Panc1 (cell line): ENCODE data around the gene TULP4. TPM values are rescaled to one million over a fixed set of nuclear protein-coding genes. Genes with fewer than 3 reads are reported as not detected.

Experiments
- ATAC-seq: fragments of 200-7000 bp; cut with Tn5 transposase; 2 replicates; pipeline ENCODE4 v1.9.1; 2020; ENCODE audit warnings: mild to moderate bottlenecking, moderate library complexity
- BruUV-seq: library from RNA; stranded (reverse); fragments of 400-500 nt; replicated peaks from 2 replicates; lab custom pipeline; 2021; lab: Mats Ljungman, UMichigan
- CTCF ChIA-PET: fragments of 300-600 bp; sonication (Branson Sonifier 250); formaldehyde crosslinking; loops from one replicate; lab custom pipeline; 2022; ENCODE audit warnings: antibody characterized with exemption; lab: Charles Lee
- POLR2A ChIA-PET: fragments of 300-600 bp; sonication (Branson Sonifier 250); formaldehyde crosslinking; loops from one replicate; lab custom pipeline; 2022; ENCODE audit warnings: antibody characterized with exemption; lab: Charles Lee
- DNase-seq: peaks from one replicate; pipeline ENCODE4 v3.0.0-alpha.2; 2010; ENCODE audit warnings: low read depth, low spot score
- H3K27ac ChIP-seq: 2 replicates; pipeline ENCODE4 v1.5.1; 2011; ENCODE audit warnings: mild to moderate bottlenecking, low read length, inconsistent platforms
- H3K27me3 ChIP-seq: fragments of 200-500 bp; sonication (Bioruptor generic); 2 replicates; pipeline ENCODE4 v1.6.0; 2014; ENCODE audit warnings: low read length, inconsistent platforms; ENCODE audit not compliant: control insufficient read depth, insufficient read depth
- H3K36me3 ChIP-seq: fragments of 200-500 bp; sonication (Bioruptor generic); 2 replicates; pipeline ENCODE4 v1.5.1; 2014; ENCODE audit warnings: inconsistent platforms, mild to moderate bottlenecking, low read length, moderate library complexity; ENCODE audit not compliant: control insufficient read depth, insufficient read depth
- H3K4me1 ChIP-seq: 2 replicates; pipeline ENCODE4 v1.5.1; 2011; ENCODE audit warnings: inconsistent platforms, mild to moderate bottlenecking, low read length, moderate library complexity; ENCODE audit not compliant: control insufficient read depth, insufficient read depth
- H3K4me3 ChIP-seq, 2 experiments: 2 replicates each; pipeline ENCODE4 v1.5.1; 2011 to 2012; ENCODE audit warnings: low read depth in 2 of 2, low read length in 2 of 2, mild to moderate bottlenecking in 2 of 2, inconsistent platforms in 1 of 2, moderate library complexity in 1 of 2
- H3K9me3 ChIP-seq: fragments of 200-500 bp; sonication (Bioruptor generic); 2 replicates; pipeline ENCODE4 v1.5.1; 2014; ENCODE audit warnings: low read depth, mild to moderate bottlenecking, inconsistent platforms, low read length, moderate library complexity; ENCODE audit not compliant: control insufficient read depth, insufficient read depth
- CTCF ChIP-seq: fragments of 450-650 bp; IDR thresholded peaks from 2 replicates; pipeline ENCODE4 v1.5.1; 2017; ENCODE audit warnings: mild to moderate bottlenecking
- POLR2AphosphoS5 ChIP-seq: IDR thresholded peaks from 2 replicates; pipeline ENCODE4 v1.6.1; 2012; ENCODE audit warnings: mild to moderate bottlenecking, low read depth, low read length, moderate library complexity
- SIN3A ChIP-seq: IDR thresholded peaks from 2 replicates; pipeline ENCODE4 v1.6.1; 2012; ENCODE audit warnings: low read depth, mild to moderate bottlenecking, low read length, moderate library complexity, borderline replicate concordance; ENCODE audit not compliant: insufficient read depth
- TCF7L2 ChIP-seq: IDR thresholded peaks from 2 replicates; pipeline ENCODE4 v1.6.1; 2011; ENCODE audit warnings: mild to moderate bottlenecking, low read depth, low read length, inconsistent platforms
- in situ Hi-C: cut with HindIII; loops from 2 replicates; pipeline ENCODE4 v1.10.0; 2016; ENCODE audit warnings: low sequenced_read_pairs, low pct_unique_long_range_greater_than_20kb
- intact Hi-C: fragments of 100-400 bp; cut with micrococcal nuclease; formaldehyde crosslinking; loops from one replicate; pipeline ENCODE4 v1.10.0; 2022; ENCODE audit not compliant: unreplicated experiment
- total RNA-seq: library from RNA; stranded (reverse); gene quantifications from one replicate; pipeline ENCODE4 v1.2.1, GENCODE V29; 2021; ENCODE audit not compliant: unreplicated experiment
- TF ChIP-seq, protein P1 (sequence below), 2 experiments: IDR thresholded peaks; 2 replicates each; pipeline ENCODE4 v1.6.1; 2011 to 2012; ENCODE audit warnings: low read depth in 2 of 2, control low read depth in 1 of 2, low read length in 1 of 2, mild to moderate bottlenecking in 1 of 2, moderate library complexity in 1 of 2; ENCODE audit not compliant: insufficient read depth in 1 of 2

The TULP4 gene
- total RNA-seq, 1 experiment from 2014 or later = 105 TPM

DNA sequence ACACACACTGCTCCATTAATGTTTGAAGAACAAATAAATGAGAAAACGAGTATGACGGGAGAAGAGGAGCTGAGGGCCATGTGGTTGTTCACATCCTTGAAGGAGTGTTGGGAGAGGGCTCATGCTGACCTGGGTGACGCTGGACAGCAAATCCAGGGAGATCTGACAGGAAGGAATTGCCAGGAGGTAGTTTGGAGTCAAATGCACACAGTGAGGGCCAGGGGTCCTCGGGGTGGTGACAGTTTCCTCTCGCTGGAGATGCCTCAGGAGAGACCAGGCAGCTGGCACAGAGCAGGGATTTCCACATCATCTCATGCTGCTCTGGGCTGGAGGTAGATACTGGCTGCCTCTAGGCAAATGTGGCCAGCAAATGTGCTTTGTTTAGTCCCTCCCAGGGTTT, 245.7 kb downstream of the TULP4 start:
- peaks cover 25% of the 10 kb centered on the region for H3K4me1 ChIP-seq
- H3K36me3 ChIP-seq = peaks cover 2% of the 10 kb centered on the region; the same call in 1 of the 2 replicates
- intact Hi-C loops = no loop called here
- no TSS peak for BruUV-seq
- H3K27me3 ChIP-seq = no peaks in the 10 kb centered on the region
- DNase-seq = no peak
- POLR2A ChIA-PET = no interaction called here
- no peak overlapping the region for H3K27ac ChIP-seq
- H3K9me3 ChIP-seq = no peaks in the 10 kb centered on the region
- no peak overlapping the region for H3K4me3 ChIP-seq
- in situ Hi-C loops = no loop called here
- CTCF ChIA-PET = interaction anchor here (0.7 kb wide), 1 partner anchor 342 kb away, joined by 3 read pairs; no protein-coding TSS in a partner anchor
- TF ChIP-seq SIN3A (no peak), CTCF (no peak), TCF7L2 (no peak), POLR2AphosphoS5 (no peak)
- TF ChIP-seq, protein P1, sequence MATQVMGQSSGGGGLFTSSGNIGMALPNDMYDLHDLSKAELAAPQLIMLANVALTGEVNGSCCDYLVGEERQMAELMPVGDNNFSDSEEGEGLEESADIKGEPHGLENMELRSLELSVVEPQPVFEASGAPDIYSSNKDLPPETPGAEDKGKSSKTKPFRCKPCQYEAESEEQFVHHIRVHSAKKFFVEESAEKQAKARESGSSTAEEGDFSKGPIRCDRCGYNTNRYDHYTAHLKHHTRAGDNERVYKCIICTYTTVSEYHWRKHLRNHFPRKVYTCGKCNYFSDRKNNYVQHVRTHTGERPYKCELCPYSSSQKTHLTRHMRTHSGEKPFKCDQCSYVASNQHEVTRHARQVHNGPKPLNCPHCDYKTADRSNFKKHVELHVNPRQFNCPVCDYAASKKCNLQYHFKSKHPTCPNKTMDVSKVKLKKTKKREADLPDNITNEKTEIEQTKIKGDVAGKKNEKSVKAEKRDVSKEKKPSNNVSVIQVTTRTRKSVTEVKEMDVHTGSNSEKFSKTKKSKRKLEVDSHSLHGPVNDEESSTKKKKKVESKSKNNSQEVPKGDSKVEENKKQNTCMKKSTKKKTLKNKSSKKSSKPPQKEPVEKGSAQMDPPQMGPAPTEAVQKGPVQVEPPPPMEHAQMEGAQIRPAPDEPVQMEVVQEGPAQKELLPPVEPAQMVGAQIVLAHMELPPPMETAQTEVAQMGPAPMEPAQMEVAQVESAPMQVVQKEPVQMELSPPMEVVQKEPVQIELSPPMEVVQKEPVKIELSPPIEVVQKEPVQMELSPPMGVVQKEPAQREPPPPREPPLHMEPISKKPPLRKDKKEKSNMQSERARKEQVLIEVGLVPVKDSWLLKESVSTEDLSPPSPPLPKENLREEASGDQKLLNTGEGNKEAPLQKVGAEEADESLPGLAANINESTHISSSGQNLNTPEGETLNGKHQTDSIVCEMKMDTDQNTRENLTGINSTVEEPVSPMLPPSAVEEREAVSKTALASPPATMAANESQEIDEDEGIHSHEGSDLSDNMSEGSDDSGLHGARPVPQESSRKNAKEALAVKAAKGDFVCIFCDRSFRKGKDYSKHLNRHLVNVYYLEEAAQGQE (IDR thresholded peaks at IDR 0.05; ENCODE audit: insufficient read depth in 1 of 2, low read depth in 2 of 2, low read length in 1 of 2) = no peak
- ATAC-seq = no peak

- Histone ChIP-seq H3K9me3 (no peaks in the 10 kb centered on the region), H3K27me3 (no peaks in the 10 kb centered on the region), H3K27ac (peak overlapping the region; percentile 94), H3K4me1 (peaks cover 25% of the 10 kb centered on the region), H3K4me3 (no peak overlapping the region), H3K36me3 (peaks cover 2% of the 10 kb centered on the region; the same call in 1 of the 2 replicates)
- intact Hi-C loops (no loop called here), in situ Hi-C loops (no loop called here)
- DNase-seq (no peak), ATAC-seq (no peak)
- ChIA-PET POLR2A (interaction anchor here (0.6 kb wide), 1 partner anchor 91 kb away, joined by 3 read pairs; the partner anchor contains the start of gene SYTL3), CTCF (no interaction called here)
- BruUV-seq = no TSS peak
- TF ChIP-seq, protein P1 (IDR thresholded peaks at IDR 0.05; ENCODE audit: insufficient read depth in 1 of 2, low read depth in 2 of 2, low read length in 1 of 2) = no peak
- TF ChIP-seq CTCF (no peak), TCF7L2 (no peak), POLR2AphosphoS5 (no peak), SIN3A (no peak)
Observed at GRCh38 chr6:158558415-158559306, 246.4 kb downstream of the TULP4 start.
